ENCODE data around the gene KTI12. TPM values are rescaled to one million over a fixed set of nuclear protein-coding genes. Genes with fewer than 3 reads are reported as not detected.
A peak's percentile ranks its signal among the peaks of the same experiment; 100 is the strongest.

The KTI12 gene
- total RNA-seq, 4 donors from 2014 or later: 7.4 to 10.3 (median 8.9) TPM

DNA sequence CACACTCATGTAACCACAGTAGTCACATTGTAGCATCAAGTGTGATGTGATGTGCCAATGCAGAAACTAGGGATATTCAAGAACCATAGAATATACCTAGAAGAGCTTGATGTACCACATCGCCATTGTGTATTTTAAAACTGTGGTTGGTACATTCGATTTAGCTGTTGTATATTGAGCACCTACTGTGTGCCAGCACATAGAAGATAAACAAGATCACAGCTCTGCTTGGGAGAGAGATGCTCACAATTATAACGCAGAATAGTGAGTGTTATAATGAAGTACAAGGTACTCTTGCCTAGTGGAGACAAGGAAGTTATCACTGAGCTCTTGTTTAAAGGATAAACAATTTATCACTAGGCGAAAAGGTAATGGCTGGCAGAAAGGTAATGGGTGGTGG is 27.2 kb upstream of the KTI12 start:
- peaks cover under 1 to 59% of the 10 kb centered on the region in 2 donors for H3K36me3 ChIP-seq
- H3K27me3 ChIP-seq: no peaks in the 10 kb centered on the region
- H3K9me3 ChIP-seq: no peaks in the 10 kb centered on the region
- no peak overlapping the region for H3K4me3 ChIP-seq
- no peak for TF ChIP-seq POLR2AphosphoS5 (IDR thresholded peaks at IDR 0.05)
- TF ChIP-seq, protein P1, sequence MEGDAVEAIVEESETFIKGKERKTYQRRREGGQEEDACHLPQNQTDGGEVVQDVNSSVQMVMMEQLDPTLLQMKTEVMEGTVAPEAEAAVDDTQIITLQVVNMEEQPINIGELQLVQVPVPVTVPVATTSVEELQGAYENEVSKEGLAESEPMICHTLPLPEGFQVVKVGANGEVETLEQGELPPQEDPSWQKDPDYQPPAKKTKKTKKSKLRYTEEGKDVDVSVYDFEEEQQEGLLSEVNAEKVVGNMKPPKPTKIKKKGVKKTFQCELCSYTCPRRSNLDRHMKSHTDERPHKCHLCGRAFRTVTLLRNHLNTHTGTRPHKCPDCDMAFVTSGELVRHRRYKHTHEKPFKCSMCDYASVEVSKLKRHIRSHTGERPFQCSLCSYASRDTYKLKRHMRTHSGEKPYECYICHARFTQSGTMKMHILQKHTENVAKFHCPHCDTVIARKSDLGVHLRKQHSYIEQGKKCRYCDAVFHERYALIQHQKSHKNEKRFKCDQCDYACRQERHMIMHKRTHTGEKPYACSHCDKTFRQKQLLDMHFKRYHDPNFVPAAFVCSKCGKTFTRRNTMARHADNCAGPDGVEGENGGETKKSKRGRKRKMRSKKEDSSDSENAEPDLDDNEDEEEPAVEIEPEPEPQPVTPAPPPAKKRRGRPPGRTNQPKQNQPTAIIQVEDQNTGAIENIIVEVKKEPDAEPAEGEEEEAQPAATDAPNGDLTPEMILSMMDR (IDR thresholded peaks at IDR 0.05): no peak
- TF ChIP-seq EP300 (IDR thresholded peaks at IDR 0.05): no peak
- no peak for ATAC-seq
- H3K4me1 ChIP-seq: peaks cover 4 to 47% (median 7%) of the 10 kb centered on the region in 3 donors
- 86 to 96% methylated on average over 2 to 4 of the region's 4 CpGs for WGBS, 2 donors (ENCODE audit: low coverage in 1 of 2)
- H3K27ac ChIP-seq: no peak overlapping the region

DNA sequence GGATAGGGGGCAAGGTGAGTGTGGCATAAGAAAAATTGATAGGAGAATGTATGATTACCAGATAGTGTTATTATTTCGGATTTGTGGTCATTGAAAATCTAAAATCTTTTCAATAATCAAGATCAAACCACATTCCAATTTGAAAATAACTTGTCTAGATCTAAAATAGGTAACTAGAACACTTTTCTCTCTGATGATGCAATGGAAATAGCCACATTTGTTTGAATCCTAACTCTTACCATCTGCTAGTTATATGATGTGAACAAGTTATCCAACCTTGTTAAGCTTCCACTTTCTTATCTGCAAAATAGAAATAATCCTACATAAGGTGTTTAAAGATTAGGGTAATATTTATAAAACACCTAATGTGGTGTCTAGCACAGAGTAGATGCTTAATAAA is 26.3 kb upstream of the KTI12 start:
- WGBS, 2 donors (ENCODE audit: low coverage in 1 of 2): 100% methylated on average over 1 of the region's 1 CpG
- no peaks in the 10 kb centered on the region for H3K9me3 ChIP-seq
- H3K27me3 ChIP-seq: no peaks in the 10 kb centered on the region
- H3K4me1 ChIP-seq: peaks cover 4 to 51% (median 7%) of the 10 kb centered on the region in 3 donors
- no peak overlapping the region for H3K27ac ChIP-seq
- no peak overlapping the region for H3K4me3 ChIP-seq
- peaks cover 0 to 50% of the 10 kb centered on the region in 2 donors for H3K36me3 ChIP-seq
- no peak for TF ChIP-seq POLR2A (IDR thresholded peaks at IDR 0.05)
- no peak for TF ChIP-seq EP300 (IDR thresholded peaks at IDR 0.05)
- no peak for ATAC-seq

DNA sequence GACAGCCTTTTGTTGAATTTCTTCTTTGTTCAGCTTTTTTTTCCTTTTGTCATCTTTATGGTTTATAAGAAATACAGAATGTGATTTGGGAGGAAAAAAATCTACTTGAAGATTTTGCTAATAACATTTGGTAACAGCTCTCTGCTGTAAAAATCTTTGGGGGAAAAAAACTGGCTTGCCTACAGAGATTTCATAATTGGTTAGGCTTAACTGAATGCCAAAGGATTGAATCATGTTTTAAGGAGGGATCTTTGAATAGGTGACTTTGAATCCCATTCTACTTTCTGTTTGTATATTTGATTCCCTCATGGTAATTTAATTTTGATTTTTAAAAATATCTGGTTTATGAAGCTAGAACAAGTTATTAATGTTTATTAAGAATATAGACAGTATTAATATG is 25.7 kb upstream of the KTI12 start:
- no peaks in the 10 kb centered on the region for H3K9me3 ChIP-seq
- H3K4me3 ChIP-seq: no peak overlapping the region
- peaks cover 6 to 55% (median 7%) of the 10 kb centered on the region in 3 donors for H3K4me1 ChIP-seq
- no peaks in the 10 kb centered on the region for H3K27me3 ChIP-seq
- H3K36me3 ChIP-seq: peaks cover 0 to 44% of the 10 kb centered on the region in 2 donors
- ATAC-seq: no peak
- H3K27ac ChIP-seq: peak overlapping the region in 2 of 4 donors; percentile 12
- TF ChIP-seq, protein P1 (IDR thresholded peaks at IDR 0.05): no peak
- no peak for TF ChIP-seq EP300 (IDR thresholded peaks at IDR 0.05)
- no peak for TF ChIP-seq POLR2AphosphoS5 (IDR thresholded peaks at IDR 0.05)
- no peak for TF ChIP-seq POLR2A (IDR thresholded peaks at IDR 0.05)

DNA sequence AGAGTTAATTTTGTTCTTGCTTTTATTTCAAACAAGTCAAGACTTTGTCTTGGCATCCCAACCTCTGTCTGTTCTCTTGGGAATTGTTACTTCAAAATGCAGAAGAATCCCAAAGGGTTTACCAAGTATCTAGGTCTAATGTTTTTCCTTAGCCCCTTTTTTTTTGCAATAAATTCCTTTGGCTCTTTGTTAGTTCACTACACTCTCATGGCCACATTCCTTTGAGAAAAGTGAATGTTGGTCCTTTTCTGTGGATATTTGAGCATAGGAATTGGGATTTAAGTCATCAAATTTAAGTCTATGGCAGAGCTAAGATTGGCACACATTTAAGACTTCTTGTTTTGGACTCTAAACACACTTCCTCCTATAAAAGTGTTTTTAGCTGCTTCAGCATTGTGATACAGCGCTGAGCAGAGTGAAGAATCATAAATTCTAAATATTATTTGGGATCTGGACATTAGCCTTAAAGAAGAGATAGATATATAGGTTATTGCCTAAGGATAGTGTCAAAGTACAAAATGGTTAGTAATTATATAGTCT is 24.3 kb upstream of the KTI12 start:
- peaks cover 0 to 31% of the 10 kb centered on the region in 2 donors for H3K36me3 ChIP-seq
- peaks cover 7 to 60% (median 7%) of the 10 kb centered on the region in 3 donors for H3K4me1 ChIP-seq
- no peaks in the 10 kb centered on the region for H3K9me3 ChIP-seq
- H3K4me3 ChIP-seq: no peak overlapping the region
- no peak for ATAC-seq
- TF ChIP-seq POLR2AphosphoS5 (IDR thresholded peaks at IDR 0.05) (no peak), EP300 (IDR thresholded peaks at IDR 0.05) (no peak), POLR2A (IDR thresholded peaks at IDR 0.05) (no peak)
- TF ChIP-seq, protein P1 (IDR thresholded peaks at IDR 0.05): no peak
- peak overlapping the region in 1 of 4 donors; percentile 2 for H3K27ac ChIP-seq
- H3K27me3 ChIP-seq: no peaks in the 10 kb centered on the region
- 73 to 91% methylated on average over 1 of the region's 1 CpG for WGBS, 2 donors (ENCODE audit: low coverage in 1 of 2)

DNA sequence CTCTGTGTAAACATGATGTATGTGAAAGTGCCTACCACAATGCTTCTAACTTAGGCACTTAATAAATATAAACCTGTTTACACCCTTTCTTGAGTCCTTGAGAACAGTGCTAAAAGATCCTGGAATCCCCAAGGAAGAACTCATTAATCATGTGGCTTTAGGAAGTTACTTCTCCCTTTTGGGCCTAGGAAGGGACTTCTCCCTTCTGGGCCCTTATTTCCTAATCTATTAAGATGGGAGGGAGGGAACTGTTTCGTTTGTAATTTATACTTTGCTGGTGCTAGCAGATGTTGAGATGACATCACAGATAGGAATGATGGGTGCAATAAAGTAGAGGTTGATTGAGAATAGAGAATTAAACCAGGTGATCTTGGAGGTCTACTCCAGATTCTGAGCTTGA is 23.6 kb upstream of the KTI12 start:
- Histone ChIP-seq H3K27me3 (no peaks in the 10 kb centered on the region), H3K27ac (peak overlapping the region in 3 of 4 donors; percentile 2 to 93 (median 89)), H3K36me3 (peaks cover 0 to 28% of the 10 kb centered on the region in 2 donors), H3K4me3 (peak overlapping the region; percentile 79 to 87), H3K9me3 (no peaks in the 10 kb centered on the region), H3K4me1 (peaks cover 7 to 61% (median 7%) of the 10 kb centered on the region in 3 donors)
- ATAC-seq: no peak
- TF ChIP-seq POLR2AphosphoS5 (IDR thresholded peaks at IDR 0.05) (no peak), EP300 (IDR thresholded peaks at IDR 0.05) (no peak), POLR2A (IDR thresholded peaks at IDR 0.05) (no peak)
- TF ChIP-seq, protein P1 (IDR thresholded peaks at IDR 0.05): no peak
- 0 to 29% methylated on average over 1 of the region's 1 CpG for WGBS, 2 donors (ENCODE audit: low coverage in 1 of 2)
